ENCODE data around the gene STX3. TPM values are rescaled to one million over a fixed set of nuclear protein-coding genes. Genes with fewer than 3 reads are reported as not detected.
A peak's percentile ranks its signal among the peaks of the same experiment; 100 is the strongest.
"Not testable (repeated sequence)": the region's sequence is repeated elsewhere in the genome, so short reads cannot be mapped to it uniquely, and the experiment has no call there.

The STX3 gene
- total RNA-seq, 1 experiment from 2014 or later: 82.8 TPM

GRCh38 chr11:59778122-59778521 is 22.9 kb downstream of the STX3 start:
- no peak for DNase-seq (ENCODE audit: low read depth, low spot score)
- in situ Hi-C loops (cut with HindIII; ENCODE audit: low pct_unique_long_range_greater_than_20kb, low sequenced_read_pairs): no loop called here

- no peak for DNase-seq (ENCODE audit: low read depth, low spot score)
- in situ Hi-C loops (cut with HindIII; ENCODE audit: low pct_unique_long_range_greater_than_20kb, low sequenced_read_pairs): no loop called here
Measured at GRCh38 chr11:59779487-59779886, 24.3 kb downstream of the STX3 start.

DNA sequence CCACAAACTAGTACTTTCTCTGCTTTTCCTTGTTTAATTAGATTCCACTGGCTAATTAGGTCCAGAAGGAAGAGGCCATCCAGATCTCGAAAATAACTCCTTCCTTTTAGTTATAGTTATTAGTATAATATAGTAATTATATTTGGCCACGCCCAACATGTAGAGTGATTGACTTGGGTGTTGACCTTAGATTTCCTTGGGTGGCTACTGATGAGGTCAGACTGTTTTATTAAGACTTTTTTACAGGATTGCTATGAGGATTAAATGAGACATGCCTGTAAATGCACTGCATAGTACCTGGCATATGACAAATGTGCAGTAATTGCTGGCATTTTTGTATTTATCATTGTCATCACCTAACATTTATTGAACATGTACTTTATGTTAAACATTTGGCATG is 26.9 kb downstream of the STX3 start:
- no peak for DNase-seq (ENCODE audit: low read depth, low spot score)
- in situ Hi-C loops (cut with HindIII; ENCODE audit: low pct_unique_long_range_greater_than_20kb, low sequenced_read_pairs): no loop called here

DNA sequence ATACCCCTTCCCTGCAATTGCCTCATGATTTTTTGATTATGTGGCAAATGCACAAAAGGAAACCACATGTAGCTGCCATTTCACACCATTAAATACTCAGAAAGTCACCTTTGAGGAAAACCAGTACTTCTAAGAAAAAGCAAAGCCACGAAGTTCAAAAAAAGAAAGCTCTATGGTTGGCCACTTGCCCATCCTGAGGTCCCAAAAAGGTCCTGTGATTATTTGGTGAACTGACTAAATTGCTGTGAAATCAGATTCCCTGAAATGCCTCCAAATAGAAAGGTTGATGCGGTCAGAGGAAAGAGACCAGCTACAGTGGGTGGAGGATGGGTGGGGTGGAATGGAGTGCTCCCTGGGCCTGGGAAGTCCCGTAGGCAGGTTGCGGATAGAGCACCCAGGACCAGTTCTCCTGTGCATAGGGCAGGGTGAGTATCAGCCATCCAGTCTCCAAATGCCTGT is 28.5 kb downstream of the STX3 start:
- in situ Hi-C loops (cut with HindIII; ENCODE audit: low pct_unique_long_range_greater_than_20kb, low sequenced_read_pairs): no loop called here
- DNase-seq (ENCODE audit: low read depth, low spot score): no peak

DNA sequence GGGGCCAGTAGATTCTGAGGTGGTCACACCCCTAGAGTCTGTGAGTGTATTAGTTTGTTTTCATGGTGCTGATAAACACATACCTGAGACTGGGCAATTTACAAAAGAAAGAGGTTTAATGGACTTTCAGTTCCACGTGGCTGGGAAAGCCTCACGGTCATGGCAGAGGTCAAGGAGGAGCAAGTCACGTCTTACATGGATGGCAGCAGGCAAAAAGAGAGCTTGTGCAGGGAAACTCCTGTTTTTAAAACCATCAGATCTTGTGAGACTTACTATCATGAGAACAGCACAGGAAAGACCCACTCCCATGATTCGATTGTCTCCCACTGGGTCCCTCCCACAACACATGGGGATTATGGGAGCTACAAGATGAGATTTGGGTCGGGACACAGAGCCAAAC is 29.3 kb downstream of the STX3 start:
- DNase-seq (ENCODE audit: low read depth, low spot score); in situ Hi-C loops (cut with HindIII; ENCODE audit: low pct_unique_long_range_greater_than_20kb, low sequenced_read_pairs): not testable (repeated sequence)

GRCh38 chr11:59785818-59786217 is 30.6 kb downstream of the STX3 start:
- DNase-seq (ENCODE audit: low read depth, low spot score): no peak
- in situ Hi-C loops (cut with HindIII; ENCODE audit: low pct_unique_long_range_greater_than_20kb, low sequenced_read_pairs): no loop called here

GRCh38 chr11:59787255-59787588 is 32.0 kb downstream of the STX3 start:
- in situ Hi-C loops (cut with HindIII; ENCODE audit: low pct_unique_long_range_greater_than_20kb, low sequenced_read_pairs): no loop called here
- DNase-seq (ENCODE audit: low read depth, low spot score): no peak

GRCh38 chr11:59787816-59788215 is 32.6 kb downstream of the STX3 start:
- in situ Hi-C loops (cut with HindIII; ENCODE audit: low pct_unique_long_range_greater_than_20kb, low sequenced_read_pairs): no loop called here
- no peak for DNase-seq (ENCODE audit: low read depth, low spot score)

GRCh38 chr11:59791639-59792038 is 36.5 kb downstream of the STX3 start:
- in situ Hi-C loops (cut with HindIII; ENCODE audit: low pct_unique_long_range_greater_than_20kb, low sequenced_read_pairs): no loop called here
- DNase-seq (ENCODE audit: low read depth, low spot score): no peak

DNA sequence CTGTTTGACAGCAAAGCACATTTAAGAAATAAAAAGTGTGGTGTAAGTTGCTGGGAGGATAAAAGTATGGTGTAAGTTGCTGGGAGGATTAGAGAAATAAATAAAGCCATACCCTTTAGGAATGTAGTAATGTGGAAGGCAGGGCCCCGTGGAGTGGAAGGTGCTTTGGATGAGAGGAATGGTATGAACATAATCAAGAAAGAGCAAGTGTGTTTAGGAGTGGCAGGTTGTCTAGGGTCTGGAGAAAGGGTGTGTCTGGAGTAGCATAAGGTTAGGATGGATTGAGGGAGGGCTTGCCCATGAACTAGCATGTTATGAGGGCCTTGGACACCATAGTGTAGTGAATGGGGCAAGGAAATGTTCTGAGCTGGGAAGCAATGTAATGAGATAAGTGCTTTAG is 37.3 kb downstream of the STX3 start:
- in situ Hi-C loops (cut with HindIII; ENCODE audit: low pct_unique_long_range_greater_than_20kb, low sequenced_read_pairs): no loop called here
- no peak for DNase-seq (ENCODE audit: low read depth, low spot score)

- in situ Hi-C loops (cut with HindIII; ENCODE audit: low pct_unique_long_range_greater_than_20kb, low sequenced_read_pairs): no loop called here
- DNase-seq (ENCODE audit: low read depth, low spot score): no peak
Measured at GRCh38 chr11:59794417-59794816, 39.2 kb downstream of the STX3 start.

DNA sequence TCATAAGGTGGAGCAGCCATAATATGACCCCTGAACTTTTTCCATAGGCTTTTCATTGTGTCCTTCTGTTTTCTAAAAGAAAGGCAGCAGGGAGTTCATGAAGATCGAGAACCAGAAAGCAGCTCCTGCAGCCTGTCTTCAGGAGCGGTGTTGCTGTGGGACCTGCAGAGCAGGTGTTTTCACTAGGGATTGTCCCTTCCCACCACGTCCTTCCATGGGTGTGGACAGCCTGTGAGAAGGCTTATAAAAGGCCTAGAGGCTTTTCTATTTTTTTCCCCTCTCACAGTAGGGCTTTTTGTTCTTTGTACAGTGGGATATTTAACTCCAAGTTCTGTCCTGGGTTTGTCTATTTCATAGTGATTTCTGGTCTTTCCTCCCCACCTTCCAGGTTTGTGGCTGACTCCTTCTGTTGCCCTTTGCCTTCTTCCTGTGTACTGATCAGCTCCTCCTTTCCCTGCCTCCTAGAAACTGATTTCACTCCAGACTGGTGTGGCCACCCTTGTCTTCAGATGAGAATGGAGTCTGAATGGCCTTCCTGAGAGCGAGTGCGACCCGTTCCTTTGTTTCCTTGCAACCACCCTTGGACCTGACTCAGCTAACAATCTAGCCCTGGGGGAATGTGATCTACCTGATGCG is 45.3 kb downstream of the STX3 start:
- in situ Hi-C loops (cut with HindIII; ENCODE audit: low pct_unique_long_range_greater_than_20kb, low sequenced_read_pairs): no loop called here
- DNase-seq (ENCODE audit: low read depth, low spot score): no peak

DNA sequence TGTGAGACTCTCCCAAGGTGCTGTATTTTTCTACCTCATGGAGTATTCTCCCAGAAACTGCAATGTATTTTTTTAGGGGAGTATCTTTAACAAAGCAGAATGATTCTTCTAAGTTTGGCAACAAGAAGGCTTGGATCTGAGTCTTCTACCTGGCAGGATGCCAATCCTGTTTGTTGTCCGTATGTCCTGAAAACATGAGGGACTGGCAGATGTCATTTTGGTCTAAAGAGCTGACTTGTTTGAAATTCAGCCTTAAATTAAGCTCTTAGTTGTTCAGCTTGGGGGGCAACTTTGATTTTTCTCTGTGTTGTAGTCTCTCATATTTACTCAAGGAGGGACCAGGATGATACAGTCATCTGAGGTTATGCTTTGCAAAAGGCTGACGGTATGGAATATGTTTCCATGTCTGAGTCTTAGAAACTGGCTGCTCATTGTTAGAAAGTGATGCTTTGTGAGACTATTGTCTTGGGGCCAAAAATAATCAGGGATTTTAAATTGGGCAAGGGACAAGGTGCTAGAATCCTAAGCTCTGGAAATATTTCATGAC is 46.1 kb downstream of the STX3 start:
- DNase-seq (ENCODE audit: low read depth, low spot score): no peak
- in situ Hi-C loops (cut with HindIII; ENCODE audit: low pct_unique_long_range_greater_than_20kb, low sequenced_read_pairs): no loop called here

- peak; percentile 6 for DNase-seq (ENCODE audit: low read depth, low spot score)
- in situ Hi-C loops (cut with HindIII; ENCODE audit: low pct_unique_long_range_greater_than_20kb, low sequenced_read_pairs): no loop called here
Measured at GRCh38 chr11:59801981-59802638, 46.9 kb downstream of the STX3 start.

DNA sequence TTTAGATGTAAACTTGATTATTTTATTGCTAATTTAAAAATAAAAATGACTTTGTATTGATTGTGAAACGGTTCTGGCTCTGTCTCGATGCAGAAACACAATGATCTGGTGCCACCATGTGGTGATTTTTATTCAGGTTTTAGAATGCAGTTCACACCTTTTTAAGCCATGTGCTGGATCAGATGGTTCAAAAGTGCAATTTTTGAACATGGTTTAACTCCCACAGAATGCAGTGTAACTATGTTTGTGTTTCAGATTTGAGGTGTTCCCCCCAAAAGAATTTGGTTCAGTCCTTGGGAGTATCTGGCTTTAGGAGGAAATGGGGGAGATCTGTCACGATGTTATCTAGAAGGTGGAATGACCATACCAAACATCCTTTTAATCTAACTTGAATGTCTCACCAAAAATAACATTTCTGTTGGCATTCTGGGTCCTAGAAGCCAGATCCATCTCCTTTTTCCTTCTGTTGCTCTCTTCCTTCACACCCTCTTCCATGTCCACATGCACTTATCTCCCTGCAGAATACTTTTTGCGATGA is 47.5 kb downstream of the STX3 start:
- in situ Hi-C loops (cut with HindIII; ENCODE audit: low pct_unique_long_range_greater_than_20kb, low sequenced_read_pairs): no loop called here
- peak; percentile 63 for DNase-seq (ENCODE audit: low read depth, low spot score)

DNA sequence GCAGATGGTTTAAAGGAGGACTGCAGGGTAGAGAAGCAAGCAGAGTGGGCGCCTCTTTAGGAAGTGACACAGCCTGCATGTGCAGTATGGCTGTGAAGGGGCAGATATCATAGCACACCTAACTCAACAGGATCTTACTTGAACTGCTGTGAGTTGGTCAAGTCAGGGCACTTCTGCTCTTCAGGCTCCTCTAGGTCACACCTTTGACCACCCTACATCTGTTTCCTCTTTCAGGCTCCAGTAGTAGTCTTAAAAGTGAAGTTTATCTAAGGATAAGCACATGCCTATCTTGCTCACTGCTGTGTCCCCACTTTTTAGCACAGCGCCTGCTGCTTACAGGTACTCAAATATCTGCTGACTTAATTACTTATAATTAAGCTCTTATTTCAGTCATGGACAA is 48.9 kb downstream of the STX3 start:
- DNase-seq (ENCODE audit: low read depth, low spot score): no peak
- in situ Hi-C loops (cut with HindIII; ENCODE audit: low pct_unique_long_range_greater_than_20kb, low sequenced_read_pairs): no loop called here

- in situ Hi-C loops (cut with HindIII; ENCODE audit: low pct_unique_long_range_greater_than_20kb, low sequenced_read_pairs): no loop called here
- DNase-seq (ENCODE audit: low read depth, low spot score): no peak
Measured at GRCh38 chr11:59807047-59807610, 52.0 kb downstream of the STX3 start.

DNA sequence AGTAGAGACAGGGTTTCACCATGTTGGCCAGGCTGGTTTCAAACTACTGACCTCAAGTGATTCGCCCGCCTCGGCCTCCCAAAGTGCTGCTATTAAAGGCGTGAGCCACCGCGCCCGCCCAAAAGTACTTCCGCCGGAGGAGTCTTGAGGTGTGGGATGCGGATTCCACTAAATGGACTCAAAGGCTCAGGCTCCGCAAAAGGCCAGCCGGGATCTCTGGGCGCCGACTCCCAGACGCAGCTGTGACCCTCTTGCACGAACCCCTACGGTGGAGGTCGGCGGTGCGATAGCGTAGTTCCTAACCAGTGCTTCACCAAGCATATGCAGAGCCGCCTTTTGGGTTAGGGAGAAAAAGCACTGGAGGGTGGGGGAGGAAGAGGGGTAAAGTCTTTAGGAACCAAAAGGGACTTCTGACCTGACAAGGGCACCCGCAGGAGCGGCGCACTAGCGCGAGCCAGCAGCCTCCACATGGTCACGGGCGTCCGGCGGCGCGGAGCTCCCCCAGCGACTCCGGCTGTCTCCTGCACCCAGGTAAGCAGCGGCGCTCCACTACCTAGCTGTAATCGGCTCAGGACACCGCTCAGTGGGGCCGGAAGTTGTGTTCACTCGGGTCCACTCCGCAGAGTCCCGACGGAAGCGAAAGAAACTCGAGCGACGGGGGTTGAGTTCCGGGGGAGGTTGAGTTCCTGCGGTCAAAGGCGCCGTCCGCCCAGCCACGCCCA is 55.2 kb downstream of the STX3 start, which contains the start of gene MRPL16:
Gene MRPL16, minus strand, starts transcription at position 590 of the 722 bp plus-strand sequence. Its CDS starts 120 bp downstream, at position 470.
- in situ Hi-C loops (cut with HindIII; ENCODE audit: low pct_unique_long_range_greater_than_20kb, low sequenced_read_pairs): no loop called here
- DNase-seq (ENCODE audit: low read depth, low spot score): peak; percentile 83

Data from SK-MEL-5 (cell line).